Uterus (tissue), 2 donors: Measurements from ENCODE around the gene INPP5A.

Source experiments
- POLR2A ChIP-seq, 2 donors: fragments of 450-650 bp; IDR thresholded peaks; one replicate each; pipeline ENCODE4 v1.6.1; 2016; ENCODE audit warnings: antibody characterized with exemption in 2 of 2, mild to moderate bottlenecking in 1 of 2, moderate library complexity in 1 of 2
- TF ChIP-seq, protein P1 (sequence below), 4 experiments: fragments of 200-600 bp in 2 of 4; fragments of 450-650 bp in 2 of 4; sonication (generic) in 2 of 4; IDR thresholded peaks; one replicate each; pipeline ENCODE4 v1.5.1; 2016 to 2019; ENCODE audit warnings: antibody characterized with exemption in 4 of 4, mild to moderate bottlenecking in 2 of 4, moderate library complexity in 1 of 4

DNA sequence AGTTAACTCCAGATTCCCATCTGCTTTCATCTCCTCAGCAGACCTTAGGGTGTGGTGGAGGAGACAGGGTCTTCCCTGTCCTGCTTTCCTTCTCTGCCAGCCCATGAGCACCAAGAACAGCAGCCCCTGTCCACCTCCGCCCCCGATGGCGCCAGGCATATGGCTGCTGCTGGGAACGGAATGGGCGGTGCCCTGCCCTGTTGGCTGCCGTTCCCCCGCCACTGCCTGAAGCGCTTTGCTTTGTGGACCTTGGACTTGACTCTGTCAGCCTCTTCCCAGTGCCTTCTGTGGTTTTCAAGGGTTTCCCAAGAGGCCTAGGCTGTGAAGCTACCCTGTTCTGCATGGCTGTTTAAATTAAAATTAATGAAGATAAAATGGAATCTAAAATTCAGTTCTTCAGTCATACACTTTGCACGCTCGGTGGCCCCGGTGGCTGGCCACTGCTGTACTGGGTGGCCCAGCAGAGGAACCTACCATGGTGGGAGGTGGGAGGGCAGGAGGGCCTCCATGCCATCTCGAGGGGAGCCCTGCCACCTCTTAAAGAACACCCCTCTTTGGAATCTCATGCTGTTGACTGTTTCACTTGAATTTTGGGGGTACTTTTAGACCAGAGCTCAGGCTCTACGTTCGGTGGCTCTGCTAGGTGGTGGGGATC, 169.7 kb downstream of the INPP5A start:
- TF ChIP-seq, protein P1, sequence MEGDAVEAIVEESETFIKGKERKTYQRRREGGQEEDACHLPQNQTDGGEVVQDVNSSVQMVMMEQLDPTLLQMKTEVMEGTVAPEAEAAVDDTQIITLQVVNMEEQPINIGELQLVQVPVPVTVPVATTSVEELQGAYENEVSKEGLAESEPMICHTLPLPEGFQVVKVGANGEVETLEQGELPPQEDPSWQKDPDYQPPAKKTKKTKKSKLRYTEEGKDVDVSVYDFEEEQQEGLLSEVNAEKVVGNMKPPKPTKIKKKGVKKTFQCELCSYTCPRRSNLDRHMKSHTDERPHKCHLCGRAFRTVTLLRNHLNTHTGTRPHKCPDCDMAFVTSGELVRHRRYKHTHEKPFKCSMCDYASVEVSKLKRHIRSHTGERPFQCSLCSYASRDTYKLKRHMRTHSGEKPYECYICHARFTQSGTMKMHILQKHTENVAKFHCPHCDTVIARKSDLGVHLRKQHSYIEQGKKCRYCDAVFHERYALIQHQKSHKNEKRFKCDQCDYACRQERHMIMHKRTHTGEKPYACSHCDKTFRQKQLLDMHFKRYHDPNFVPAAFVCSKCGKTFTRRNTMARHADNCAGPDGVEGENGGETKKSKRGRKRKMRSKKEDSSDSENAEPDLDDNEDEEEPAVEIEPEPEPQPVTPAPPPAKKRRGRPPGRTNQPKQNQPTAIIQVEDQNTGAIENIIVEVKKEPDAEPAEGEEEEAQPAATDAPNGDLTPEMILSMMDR (IDR thresholded peaks at IDR 0.05), result no peak
- TF ChIP-seq POLR2A (IDR thresholded peaks at IDR 0.05), result no peak
